ENCODE measurements around the gene SIX3. TPM values are rescaled to one million over a fixed set of nuclear protein-coding genes. Genes with fewer than 3 reads are reported as not detected.

Gene SIX3
- polyA plus RNA-seq, 1 of the 3 experiments (the other 2 are of a cell fraction) = 0.58 TPM

DNA sequence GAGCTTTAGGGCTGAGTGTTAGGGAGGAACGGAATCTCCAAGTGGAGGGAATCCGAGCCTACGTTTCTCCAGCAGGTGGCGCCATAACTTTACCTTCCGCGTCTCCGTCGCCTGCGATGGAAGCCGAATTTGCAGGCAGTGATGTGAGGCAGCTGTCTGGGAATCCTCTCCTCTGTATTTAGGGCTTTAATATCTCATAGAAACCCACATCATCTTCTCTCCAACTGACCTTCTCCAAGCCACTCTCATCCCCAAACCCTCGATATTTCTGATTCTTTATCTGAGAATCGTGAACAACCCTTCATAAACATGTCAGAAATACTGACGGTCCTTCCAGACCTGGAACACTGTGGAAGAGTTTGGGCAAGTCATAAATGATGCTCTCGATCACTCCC lies 40.2 kb downstream of the SIX3 start (continued):
- TF ChIP-seq, protein P1, sequence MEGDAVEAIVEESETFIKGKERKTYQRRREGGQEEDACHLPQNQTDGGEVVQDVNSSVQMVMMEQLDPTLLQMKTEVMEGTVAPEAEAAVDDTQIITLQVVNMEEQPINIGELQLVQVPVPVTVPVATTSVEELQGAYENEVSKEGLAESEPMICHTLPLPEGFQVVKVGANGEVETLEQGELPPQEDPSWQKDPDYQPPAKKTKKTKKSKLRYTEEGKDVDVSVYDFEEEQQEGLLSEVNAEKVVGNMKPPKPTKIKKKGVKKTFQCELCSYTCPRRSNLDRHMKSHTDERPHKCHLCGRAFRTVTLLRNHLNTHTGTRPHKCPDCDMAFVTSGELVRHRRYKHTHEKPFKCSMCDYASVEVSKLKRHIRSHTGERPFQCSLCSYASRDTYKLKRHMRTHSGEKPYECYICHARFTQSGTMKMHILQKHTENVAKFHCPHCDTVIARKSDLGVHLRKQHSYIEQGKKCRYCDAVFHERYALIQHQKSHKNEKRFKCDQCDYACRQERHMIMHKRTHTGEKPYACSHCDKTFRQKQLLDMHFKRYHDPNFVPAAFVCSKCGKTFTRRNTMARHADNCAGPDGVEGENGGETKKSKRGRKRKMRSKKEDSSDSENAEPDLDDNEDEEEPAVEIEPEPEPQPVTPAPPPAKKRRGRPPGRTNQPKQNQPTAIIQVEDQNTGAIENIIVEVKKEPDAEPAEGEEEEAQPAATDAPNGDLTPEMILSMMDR (IDR thresholded peaks at IDR 0.05) = peak; percentile 93
- TF ChIP-seq GABPA (IDR thresholded peaks at IDR 0.05; ENCODE audit: low read depth) = no peak
- TF ChIP-seq FOXM1 (IDR thresholded peaks at IDR 0.05; ENCODE audit: low read depth) = no peak
- no peak for TF ChIP-seq POLR2AphosphoS5 (IDR thresholded peaks at IDR 0.05; ENCODE audit: low read depth, low read length)
- TF ChIP-seq JUND (IDR thresholded peaks at IDR 0.05) = no peak
- TF ChIP-seq SMC3 (IDR thresholded peaks at IDR 0.05; ENCODE audit: low read depth, low read length) = peak; percentile 100

DNA sequence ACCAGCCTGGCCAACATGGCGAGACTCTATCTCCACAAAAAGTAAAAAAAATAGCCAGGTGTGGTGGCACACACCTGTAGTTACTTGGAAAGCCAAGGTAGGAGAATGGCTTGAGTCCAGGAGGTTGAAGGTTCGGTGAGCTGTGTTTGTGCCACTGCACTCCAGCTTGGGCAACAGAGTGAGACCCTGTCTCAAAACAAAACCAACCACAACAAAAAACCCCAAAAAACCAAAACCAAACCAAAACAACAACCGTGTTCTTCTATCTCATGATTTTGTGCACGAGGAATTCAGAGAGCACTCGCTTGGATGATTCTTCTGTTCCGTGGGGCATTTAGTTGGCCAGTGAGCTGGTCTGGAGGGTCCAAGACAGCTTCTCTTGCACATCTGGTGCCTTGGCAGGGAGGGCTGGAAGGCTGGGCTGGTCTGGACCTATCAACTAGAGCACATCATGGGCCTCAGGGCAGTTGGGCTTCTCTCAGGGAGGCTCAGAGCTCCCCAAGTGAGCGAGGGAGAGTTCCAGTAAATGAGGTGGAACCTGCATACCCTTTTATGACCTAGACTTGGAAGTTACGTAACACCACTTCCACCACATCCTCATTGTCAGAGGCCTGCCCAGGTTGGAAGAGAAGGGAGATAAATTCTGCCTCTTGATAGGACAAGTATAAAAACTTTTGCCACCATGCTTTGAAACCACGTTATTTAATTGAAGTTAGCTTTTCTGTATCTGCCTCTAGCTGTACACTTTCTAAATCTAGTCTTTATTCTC lies 42.5 kb downstream of the SIX3 start:
- Histone ChIP-seq H3K4me1 (ENCODE audit: control insufficient read depth in 1 of 2, insufficient read depth in 2 of 2, low read depth in 1 of 2, low read length in 1 of 2) (no peaks in the 10 kb centered on the region; a peak in 1 of 4 replicates), H3K4me2 (no peak overlapping the region), H3K9ac (no peak overlapping the region), H3K36me3 (replicated peaks in 1 of 2; ENCODE audit: control insufficient read depth in 1 of 2, insufficient read depth in 2 of 2, low read length in 1 of 2) (no peaks in the 10 kb centered on the region), H3K9me2 (no peaks in the 10 kb centered on the region), H3K27ac (ENCODE audit: low read depth in 2 of 2, low read length in 1 of 2) (no peak overlapping the region), H3K27me3 (ENCODE audit: insufficient read depth) (no peaks in the 10 kb centered on the region), H4K20me1 (ENCODE audit: insufficient read depth) (no peaks in the 10 kb centered on the region), H3K79me2 (ENCODE audit: insufficient read depth) (no peaks in the 10 kb centered on the region), H3K9me3 (0 out of 2 replicates have a peak, but pooled peaks cover 8% of the 10 kb centered on the region), H2AFZ (ENCODE audit: low read depth) (no peak overlapping the region; the same call in 1 of the 2 replicates), H3F3A (replicated peaks; ENCODE audit: insufficient read depth) (no peaks in the 10 kb centered on the region), H3K4me3 (ENCODE audit: low read depth in 2 of 2, low read length in 1 of 2) (no peak overlapping the region)
- ChIA-PET CTCF (interaction anchor here (1.1 to 12.3 kb wide), 12 partner anchors 8 to 940 kb away, joined by 3 to 318 read pairs (median 4); partner anchors contain the start of gene SIX2), POLR2A (no interaction called here)
- no peak for DNase-seq
- 70% methylated on average over 9 of the region's 9 CpGs for WGBS (ENCODE audit: low lambda C conversion rate)
- TF ChIP-seq EP300 (IDR thresholded peaks at IDR 0.05; ENCODE audit: borderline replicate concordance in 1 of 2, low read depth in 1 of 2, low read length in 1 of 2) (no peak), ELF1 (IDR thresholded peaks at IDR 0.05) (no peak), POLR2AphosphoS5 (IDR thresholded peaks at IDR 0.05; ENCODE audit: low read depth, low read length) (no peak), TEAD4 (IDR thresholded peaks at IDR 0.05; ENCODE audit: borderline replicate concordance, insufficient read depth) (no peak), CHD2 (IDR thresholded peaks at IDR 0.05; ENCODE audit: low read length, partially characterized antibody) (no peak), YY1 (IDR thresholded peaks at IDR 0.05; ENCODE audit: low read depth) (no peak), SMC3 (IDR thresholded peaks at IDR 0.05; ENCODE audit: low read depth, low read length) (no peak)
- TF ChIP-seq, protein P2, sequence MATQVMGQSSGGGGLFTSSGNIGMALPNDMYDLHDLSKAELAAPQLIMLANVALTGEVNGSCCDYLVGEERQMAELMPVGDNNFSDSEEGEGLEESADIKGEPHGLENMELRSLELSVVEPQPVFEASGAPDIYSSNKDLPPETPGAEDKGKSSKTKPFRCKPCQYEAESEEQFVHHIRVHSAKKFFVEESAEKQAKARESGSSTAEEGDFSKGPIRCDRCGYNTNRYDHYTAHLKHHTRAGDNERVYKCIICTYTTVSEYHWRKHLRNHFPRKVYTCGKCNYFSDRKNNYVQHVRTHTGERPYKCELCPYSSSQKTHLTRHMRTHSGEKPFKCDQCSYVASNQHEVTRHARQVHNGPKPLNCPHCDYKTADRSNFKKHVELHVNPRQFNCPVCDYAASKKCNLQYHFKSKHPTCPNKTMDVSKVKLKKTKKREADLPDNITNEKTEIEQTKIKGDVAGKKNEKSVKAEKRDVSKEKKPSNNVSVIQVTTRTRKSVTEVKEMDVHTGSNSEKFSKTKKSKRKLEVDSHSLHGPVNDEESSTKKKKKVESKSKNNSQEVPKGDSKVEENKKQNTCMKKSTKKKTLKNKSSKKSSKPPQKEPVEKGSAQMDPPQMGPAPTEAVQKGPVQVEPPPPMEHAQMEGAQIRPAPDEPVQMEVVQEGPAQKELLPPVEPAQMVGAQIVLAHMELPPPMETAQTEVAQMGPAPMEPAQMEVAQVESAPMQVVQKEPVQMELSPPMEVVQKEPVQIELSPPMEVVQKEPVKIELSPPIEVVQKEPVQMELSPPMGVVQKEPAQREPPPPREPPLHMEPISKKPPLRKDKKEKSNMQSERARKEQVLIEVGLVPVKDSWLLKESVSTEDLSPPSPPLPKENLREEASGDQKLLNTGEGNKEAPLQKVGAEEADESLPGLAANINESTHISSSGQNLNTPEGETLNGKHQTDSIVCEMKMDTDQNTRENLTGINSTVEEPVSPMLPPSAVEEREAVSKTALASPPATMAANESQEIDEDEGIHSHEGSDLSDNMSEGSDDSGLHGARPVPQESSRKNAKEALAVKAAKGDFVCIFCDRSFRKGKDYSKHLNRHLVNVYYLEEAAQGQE (IDR thresholded peaks at IDR 0.05; ENCODE audit: low read depth, low read length) = no peak
- TF ChIP-seq, protein P3, sequence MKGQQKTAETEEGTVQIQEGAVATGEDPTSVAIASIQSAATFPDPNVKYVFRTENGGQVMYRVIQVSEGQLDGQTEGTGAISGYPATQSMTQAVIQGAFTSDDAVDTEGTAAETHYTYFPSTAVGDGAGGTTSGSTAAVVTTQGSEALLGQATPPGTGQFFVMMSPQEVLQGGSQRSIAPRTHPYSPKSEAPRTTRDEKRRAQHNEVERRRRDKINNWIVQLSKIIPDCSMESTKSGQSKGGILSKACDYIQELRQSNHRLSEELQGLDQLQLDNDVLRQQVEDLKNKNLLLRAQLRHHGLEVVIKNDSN (IDR thresholded peaks at IDR 0.05; ENCODE audit: borderline replicate concordance, low read depth) = no peak
- TF ChIP-seq, protein P4, sequence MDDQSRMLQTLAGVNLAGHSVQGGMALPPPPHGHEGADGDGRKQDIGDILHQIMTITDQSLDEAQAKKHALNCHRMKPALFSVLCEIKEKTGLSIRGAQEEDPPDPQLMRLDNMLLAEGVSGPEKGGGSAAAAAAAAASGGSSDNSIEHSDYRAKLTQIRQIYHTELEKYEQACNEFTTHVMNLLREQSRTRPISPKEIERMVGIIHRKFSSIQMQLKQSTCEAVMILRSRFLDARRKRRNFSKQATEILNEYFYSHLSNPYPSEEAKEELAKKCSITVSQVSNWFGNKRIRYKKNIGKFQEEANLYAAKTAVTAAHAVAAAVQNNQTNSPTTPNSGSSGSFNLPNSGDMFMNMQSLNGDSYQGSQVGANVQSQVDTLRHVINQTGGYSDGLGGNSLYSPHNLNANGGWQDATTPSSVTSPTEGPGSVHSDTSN (IDR thresholded peaks at IDR 0.05) = no peak
